HG03342 (cell line): ENCODE results near the gene PDE6B.
"Not testable (repeated sequence)": the region's sequence is repeated elsewhere in the genome, so short reads cannot be mapped to it uniquely, and the experiment has no call there.

Experiments
- ATAC-seq: cut with Tn5 transposase; IDR thresholded peaks from one replicate; pipeline ENCODE4 v1.9.1; 2021; ENCODE audit warnings: mild to moderate bottlenecking, moderate library complexity; ENCODE audit not compliant: unreplicated experiment

Gene PDE6B

DNA sequence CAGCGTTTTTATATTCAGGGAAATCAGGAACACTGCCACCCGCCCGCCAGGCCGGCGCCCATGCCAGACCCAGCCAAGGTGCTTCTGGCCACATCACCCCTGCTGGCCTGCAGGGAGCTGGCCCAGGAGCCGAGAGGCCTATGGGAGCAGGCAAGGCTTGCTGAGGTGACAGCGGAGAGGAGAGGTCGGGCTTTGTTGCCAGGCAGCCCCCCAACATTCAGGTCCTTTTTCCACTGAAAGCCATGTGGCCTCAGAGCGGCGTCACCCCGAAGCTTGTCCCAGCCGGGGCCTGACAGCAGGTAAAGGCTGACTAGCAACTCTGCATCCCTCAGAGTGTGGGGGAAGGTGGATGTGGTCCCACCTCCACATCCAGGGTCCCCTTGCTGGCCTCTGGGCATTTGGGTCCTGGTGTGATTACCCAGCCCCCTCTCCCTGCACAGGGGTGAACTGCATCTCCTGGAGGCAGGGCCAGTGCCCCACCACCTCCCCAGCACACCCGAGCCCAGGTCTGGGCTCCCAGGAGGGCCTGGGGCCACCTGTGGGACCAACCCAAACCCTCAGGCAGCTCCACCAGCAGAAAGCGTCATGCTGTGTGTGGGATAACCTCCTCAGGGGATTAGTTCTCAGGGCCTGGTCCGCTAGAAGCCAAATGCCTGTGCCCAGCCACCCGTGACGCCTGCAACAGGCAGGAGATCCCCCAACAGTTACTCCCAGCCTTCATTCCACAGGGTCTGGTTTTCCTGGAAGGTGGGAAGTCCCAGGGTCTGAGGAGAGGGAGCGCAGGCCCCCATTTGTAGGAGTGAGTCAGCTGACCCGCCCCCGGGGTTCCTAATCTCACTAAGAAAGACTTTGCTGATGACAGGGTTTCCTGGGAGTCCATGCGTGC lies at the start of gene PDE6B:
TSS of gene PDE6B (plus strand) at position 869 of the 886 bp plus-strand sequence. CDS start 54 bp downstream, outside the sequence.
- ATAC-seq: no peak

DNA sequence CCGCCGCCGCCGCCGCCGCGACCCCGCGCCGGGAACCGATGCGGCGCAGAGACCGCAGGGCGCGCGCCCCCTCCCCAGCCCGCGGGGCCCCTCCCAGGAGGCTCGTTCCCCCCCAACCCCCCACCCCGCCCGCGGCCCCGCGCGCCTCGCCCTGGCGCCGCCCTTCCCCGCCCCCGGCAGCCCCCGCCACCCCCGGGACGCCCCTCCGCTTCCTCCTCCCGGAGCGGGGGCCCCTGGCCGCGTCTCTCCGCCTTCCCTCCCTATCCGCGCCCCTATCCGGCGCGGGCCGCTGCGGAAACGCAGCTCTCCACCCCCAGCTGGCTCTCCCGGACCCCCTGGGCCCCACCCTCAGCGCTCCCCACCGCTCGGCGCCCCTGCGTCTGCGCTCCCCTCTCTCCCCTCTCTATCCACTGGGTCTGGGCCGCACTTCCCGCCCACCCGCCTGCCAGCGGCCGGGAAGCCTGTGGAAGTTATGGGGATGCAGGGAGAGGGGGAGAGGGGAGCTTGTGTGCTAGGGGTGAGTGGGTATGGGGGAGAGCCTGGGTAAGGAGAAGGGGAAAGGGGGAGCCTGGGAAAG lies 49.0 kb upstream of the PDE6B start, which contains the start of gene TMEM271:
TSS of gene TMEM271 (minus strand) at position 51 of the 577 bp plus-strand sequence. CDS start 233 bp downstream, outside the sequence.
- no peak for ATAC-seq

DNA sequence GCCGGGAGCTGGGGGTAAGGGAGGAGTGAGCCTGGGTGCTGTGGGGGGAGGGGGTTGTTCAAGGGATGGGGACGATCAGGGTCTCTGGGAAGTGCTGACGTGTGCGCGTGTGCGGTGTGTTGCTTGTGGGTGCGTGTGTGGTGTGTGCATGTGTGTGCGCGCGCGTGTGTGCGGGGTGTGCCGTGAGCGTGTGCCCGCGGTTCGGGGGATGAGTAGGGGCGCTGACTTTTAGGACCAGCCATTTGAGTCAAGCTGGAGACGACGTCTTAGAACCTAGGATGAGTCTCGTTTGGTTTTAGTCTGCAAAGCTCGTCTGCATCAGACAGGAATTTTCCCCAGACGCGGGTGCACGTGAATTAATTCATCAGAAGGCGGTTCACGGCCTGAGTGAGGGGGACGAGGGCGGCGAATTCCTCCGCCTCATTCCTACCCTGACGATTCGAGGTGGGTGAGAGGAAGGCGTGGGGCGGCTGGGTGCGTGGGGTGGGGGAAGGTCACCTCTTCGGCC lies 48.3 kb upstream of the PDE6B start:
- ATAC-seq: no peak

DNA sequence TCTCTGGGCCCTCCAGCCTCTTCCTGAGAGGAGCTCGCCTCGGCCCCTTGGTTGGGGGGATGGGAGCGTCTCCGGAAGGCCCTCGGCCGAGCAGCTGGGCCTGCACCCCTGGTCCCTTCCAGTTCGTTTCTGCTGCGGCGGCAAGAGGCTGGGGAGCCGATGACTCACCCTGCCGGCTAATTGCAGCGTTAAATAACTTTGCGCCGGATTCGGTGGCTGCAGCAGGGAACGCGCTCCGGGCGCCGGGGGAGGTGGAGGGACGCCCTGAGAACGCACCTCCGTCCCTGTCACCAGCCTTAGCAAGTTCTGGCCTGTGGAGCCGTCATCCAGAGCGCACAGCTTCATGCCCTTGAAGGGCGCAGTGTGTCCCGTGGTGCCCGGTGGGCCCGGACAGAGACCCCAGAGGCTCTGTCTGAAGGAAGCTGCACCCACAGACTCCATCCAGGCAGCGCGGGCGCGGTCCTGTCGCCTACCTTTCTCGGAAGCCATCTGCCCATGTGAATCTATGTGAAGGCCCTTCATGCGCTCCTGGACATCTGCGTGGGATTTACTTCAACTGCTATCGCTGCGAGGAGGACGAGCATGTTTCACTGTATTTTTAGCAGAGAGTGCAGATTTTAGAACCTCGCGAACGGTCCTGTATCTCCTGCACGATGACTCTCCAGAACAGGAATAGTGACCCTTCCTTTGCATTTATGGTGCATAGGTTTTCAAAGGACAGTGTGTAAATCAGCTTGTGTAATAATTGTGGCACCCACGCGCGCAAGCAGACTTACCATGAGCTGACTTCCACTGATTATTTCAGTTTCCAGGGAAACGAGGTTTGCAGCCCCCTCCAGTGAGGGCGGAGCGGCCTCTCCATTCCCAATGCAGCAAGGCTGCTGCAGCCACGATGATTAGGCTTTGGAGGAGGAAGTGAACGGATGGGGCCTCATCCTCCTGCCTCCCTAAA lies 47.6 kb upstream of the PDE6B start:
- no peak for ATAC-seq

DNA sequence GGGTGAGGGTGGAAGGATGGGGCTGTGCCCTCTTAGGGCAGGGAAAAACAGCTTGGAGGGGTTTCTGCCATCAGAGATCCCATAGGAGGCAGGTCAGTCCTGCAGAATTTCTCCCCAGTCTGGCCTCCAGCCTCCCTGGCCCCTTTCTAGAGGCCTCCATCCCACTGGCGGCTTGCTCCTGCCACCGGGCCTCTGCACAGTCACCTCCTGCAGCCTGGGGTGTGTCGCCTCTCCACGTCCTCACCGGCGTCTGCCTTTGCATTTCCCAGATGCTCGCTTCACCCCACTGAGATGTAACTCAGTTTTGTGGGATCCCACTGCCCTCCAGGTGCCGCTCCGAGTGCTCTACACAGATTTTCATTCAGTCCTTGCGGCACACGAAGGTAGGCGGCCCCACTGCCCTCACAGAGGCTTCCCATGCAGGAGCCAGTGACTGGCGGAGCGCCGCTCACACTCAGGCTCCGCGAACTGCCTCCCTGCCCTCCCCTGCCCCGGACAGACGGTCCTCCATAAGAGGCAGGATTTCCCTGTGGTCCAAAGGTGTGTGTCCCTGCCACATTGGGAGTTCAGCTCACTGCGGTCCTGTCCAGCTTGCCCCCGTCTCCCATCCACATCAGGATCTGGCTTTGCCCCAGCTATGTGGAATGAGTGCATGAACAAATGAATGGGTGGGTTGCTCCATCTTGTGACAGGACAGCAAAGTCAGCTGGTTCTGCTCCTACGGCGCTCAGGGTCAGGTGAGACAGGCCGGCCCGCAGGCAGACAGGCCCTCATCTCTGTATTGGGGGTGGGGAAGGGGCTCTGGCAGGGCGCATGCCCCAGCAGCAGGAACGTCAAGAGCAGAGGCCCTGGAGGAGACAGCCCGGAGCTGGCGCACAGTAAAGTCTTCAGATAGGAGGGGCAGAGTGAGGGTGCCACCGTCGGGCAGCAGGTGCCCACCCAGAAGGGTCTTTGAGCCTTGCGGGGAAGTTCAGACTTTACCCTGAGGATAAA lies 46.6 kb upstream of the PDE6B start:
- ATAC-seq: no peak

DNA sequence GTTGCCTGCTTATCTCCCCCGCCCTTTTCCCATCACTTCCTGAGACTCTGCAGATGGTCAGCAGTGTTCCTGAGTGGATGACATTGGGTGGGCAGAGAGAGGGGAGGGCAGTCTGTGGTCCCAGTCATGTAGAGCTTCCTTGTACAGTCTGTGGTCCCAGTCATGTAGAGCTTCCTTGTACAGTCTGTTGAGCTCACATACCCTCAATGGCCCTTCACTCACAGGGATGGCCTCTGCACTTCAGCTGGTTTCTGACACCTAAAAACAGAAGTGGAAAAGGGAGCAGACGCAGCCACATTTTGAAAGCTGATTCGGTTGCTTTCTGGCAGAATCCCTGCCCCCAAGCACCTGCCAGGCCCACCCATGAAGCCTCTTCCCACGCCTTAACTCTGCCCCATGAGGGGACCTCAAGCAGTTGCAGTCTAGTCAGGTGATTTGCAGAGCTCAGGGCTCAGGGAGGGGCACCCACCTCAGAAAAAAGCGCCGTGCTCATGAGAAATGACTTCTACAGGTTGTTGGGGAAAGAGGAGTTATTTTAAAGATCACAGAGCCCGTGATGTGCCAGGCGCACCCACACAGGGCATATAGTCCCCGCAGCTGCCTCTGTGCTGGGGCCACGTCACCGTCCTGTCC lies 45.7 kb upstream of the PDE6B start:
- ATAC-seq: no peak

DNA sequence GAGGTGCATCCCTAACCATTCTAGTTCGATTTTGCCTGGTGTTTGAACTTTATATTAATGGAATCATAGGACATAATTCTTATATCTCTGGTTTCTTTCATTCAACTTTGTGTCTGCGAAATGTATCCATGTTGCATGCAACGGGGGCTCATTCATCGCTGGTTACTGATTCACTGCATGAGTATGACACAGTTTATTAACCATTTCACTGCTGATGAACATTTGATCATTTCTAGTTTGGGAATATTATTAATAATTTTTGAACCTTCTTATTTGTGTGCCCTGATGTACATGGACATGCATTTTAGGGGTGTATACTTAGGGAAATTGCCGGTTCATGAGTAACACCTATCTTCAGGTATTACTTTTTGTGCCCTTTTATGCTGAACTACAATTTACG lies 44.2 kb upstream of the PDE6B start:
- ATAC-seq: no peak

DNA sequence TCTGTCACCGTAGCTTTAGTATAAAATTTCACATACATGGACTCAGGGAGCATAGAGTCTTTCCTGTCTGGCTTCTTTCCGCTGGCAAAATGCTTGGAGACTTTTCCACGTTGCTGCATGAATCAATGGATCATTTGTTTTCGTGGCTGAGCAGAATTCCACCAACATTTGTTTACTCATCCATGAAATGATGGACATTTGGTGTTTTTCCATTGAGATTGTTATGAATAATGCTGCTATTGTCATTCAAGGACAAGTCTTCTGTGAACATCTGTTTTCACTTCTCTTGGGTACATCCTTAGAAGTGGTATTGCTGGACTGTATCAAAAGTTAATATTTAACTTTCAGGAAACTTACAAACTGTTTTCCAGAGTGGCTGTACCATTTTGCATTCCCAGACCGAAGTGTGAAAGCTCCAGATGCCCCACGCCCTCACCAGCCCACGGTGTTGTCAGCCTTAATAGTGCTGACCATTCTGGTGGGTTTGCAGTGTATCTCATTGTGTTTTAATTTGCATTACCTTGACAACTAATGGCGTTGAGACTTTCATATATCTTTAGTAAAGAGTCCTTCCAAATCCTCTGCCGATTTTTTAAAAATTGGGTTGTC lies 43.5 kb upstream of the PDE6B start:
- ATAC-seq: no peak

DNA sequence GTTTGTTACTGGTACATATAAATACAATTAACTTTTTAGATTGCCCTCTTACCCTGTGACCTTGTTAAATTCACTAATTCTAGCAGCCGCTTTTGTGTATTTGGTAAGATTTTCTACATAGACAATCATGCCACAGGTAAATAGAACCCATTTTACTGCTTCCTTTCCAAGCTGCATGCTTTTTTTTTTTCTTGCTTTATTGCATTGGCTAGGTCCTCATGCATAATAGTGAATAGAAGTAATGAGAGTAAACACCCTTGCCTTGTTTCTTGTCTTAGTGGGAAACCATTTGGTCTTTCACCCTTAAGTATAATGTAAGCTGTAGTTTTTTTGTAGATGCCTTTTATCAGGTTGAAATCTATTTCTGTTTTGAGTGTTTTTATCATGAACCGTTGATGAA lies 41.6 kb upstream of the PDE6B start:
- no peak for ATAC-seq

DNA sequence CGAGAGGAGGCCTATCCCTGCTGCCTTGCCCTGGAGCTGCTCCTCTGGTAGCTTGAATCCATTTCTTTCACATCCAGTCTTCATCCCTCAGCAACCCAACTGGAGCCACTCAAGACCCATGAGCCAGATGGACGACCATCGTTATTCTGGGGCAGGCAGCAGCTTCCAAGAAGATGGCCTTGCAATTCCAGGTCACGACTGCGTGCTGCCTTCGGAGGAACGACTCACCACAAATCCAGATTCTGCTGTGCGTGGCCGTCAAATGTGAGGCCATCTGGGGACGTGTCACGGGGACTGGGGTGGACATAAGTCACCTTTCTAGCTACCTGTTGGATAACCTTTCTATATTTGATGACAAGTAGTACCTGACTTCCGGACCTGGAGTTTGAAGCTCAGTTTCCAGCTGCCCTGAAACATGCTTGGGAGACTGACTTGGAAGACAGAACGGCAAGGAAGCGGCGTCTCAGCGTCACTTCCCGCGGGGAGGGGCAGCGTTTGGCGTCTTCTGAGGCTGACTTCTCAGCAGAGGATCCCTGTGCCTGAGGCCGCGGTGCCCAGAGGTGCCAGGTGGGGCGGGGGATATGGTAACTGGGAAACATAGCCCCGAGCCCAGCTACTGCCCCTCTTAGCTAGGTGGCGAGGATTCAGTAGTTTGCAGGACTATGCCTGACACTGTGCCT lies 37.6 kb upstream of the PDE6B start:
- no peak for ATAC-seq

DNA sequence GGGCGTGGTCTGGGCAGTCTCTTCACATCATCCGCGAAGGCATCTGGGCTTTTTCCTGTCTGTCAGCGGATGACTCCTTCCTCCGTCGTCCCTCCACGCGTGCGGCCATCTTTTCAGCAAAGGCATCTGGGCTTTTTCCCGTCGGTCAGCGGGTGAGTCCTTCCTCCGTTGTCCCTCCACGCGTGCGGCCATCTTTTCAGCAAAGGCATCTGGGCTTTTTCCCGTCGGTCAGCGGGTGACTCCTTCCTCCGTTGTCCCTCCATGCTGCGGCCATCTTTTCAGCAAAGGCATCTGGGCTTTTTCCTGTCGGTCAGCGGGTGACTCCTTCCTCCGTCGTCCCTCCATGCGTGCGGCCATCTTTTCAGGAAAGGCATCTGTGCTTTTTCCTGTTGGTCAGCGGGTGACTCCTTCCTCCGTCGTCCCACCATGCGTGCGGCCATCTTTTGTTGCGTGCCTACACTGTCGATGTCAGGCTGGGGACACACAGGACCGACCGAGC lies 37.0 kb upstream of the PDE6B start:
- ATAC-seq: no peak

DNA sequence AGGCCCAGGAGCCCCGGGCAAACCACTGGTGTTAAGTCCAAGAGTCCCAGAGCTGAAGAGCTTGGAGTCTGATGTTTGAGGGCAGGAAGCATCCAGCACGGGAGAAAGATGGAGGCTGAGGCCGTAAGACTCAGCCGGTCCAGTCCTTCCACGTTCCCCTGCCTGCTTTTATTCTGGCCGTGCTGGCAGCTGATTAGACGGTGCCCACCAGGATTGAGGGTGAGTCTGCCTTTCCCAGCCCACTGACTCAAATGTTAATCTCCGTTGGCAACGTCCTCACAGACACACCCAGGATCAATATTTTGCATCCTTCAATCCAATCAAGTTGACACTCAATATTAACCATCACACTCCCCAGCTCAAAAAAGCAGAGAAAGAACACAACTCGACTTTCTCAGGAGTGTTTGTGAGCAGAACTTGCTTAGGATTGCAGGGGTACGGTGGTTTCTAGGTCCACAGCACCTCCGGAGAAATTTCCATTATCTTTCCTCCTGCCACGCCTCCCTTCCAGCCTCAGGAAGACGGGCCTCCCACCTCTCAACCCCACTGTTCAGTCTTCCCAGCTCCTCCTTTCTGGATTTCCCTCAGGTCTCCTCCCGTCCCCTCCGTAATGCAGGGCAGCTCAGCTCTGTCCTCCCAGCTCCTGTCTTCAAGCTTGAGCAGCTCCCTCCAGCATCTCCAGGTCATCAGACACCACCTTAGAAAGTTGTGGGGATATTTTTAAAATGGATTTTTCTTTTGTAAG lies 36.0 kb upstream of the PDE6B start:
- ATAC-seq: no peak

DNA sequence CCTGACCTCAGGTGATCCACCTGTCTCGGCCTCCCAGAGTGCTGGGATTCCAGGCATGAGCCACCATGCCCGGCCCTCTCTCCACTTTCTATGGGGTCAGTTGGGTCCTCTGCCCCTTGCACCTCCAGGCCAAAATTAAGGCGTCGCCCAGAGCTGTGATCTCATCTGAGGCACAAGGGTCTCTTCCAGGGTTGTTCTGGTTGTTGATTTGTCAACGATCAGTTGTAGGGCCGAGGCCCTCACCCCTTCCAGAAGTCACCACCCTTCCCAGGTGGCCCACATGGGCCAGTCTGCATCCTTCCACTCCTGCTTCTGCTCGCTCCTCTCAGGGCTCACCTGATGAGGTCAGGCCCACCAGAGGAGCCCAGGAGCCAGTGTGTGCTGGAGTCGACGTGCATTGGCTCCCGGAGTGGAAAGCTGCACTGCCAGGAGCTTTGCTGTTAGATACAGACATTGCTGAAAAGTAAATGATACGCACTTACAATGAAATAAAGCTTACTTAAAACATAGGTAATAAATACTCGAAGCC lies 35.0 kb upstream of the PDE6B start:
- ATAC-seq: no peak

DNA sequence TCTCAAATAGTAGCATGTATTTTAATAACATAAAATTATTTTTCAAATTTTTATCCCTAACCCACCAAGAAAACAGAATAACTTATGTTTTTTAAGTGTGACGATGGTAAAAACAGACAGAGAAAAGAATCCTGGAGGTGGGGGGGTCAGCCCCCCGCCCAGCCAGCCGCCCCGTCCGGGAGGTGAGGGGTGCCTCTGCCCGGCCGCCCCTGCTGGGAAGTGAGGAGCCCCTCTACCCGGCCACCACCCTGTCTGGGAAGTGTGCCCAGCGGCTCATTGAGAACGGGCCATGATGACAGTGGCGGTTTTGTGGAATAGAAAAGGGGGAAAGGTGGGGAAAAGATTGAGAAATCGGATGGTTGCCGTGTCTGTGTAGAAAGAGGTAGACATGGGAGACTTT lies 33.2 kb upstream of the PDE6B start:
- ATAC-seq: not testable (repeated sequence)

DNA sequence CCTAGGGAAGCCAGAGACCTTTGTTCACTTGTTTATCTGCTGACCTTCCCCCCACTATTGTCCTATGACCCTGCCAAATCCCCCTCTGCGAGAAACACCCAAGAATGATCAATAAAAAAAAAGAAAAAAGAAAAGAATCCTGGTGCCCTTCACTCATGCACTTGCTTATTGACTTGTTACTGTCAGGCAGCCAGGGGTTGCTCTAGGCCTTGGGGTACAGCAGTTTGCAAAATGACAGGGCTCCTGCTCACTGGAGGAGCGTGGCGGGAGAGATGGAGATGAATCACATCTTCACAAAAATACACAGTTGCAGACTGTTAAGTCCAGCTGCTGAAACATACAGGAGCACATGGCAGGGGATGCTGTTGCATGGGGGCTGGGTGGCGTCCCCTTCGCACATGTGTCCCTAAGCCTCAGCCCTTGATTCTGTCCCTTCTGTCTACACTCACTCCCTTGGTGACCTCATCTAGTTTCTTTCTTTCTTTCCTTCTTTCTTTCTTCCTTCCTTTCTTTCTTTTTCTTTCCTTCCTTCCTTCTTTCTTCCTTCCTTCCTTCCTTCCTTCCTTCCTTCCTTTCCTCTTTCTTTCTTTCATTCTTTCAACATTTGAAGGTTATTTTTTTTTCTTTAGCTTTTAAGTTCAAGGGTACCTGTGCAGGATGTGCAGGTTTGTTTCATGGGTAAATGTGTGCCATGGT lies 32.4 kb upstream of the PDE6B start:
- no peak for ATAC-seq

DNA sequence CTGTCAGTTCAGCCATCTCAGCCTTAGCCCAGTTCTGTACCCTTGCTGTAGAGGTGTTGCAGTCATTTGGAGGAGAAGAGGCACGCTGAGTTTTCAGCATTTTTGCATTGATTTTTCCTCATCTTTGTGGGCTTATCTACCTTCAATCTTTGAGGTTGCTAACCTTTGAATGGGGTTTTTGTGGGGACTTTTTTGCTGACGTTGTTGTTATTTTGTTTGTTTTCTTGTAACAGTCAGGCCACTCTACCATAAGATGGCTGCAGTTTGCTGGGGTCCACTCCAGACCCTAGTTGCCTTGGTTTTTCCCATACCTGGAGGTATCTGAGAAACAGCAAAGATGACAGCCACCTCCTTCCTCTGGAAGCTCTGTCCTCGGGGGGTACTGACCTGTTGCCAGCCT lies 26.4 kb upstream of the PDE6B start:
- ATAC-seq: no peak

DNA sequence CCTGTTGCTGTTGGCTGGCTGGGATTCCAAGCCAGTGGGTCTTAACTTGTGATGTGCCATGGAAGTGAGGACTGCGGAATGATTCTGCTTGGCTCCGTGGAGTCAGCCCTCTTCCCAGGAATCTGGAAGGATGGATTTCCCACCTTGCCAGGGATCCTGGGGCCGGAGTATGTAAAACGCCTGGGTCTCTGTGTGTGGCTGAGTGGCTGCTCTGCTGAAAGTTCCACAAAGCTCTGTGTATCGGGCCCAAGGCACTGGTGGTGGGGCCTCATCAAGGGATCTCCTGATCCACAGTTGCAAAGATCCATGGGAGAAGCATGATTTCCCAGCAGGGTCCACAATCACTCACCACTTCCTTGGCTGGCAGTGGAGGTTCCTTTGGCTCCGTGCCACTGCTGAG lies 25.2 kb upstream of the PDE6B start:
- no peak for ATAC-seq
